Fibroblast of mammary gland (primary cell): Measurements from ENCODE around the gene HOXA1.

ENCODE experiments used
- DNase-seq: peaks from one replicate; pipeline ENCODE4 v3.0.0-alpha.2; 2010; ENCODE audit warnings: low read depth
- H3K4me3 ChIP-seq: 2 replicates; pipeline ENCODE4 v1.5.1; 2011; ENCODE audit warnings: low read depth, mild to moderate bottlenecking, low read length, moderate library complexity; ENCODE audit not compliant: control insufficient read depth
- TF ChIP-seq, protein P1 (sequence below): conservative IDR thresholded peaks from 2 replicates; pipeline ENCODE4 v1.5.1; 2011; ENCODE audit warnings: low read depth, low read length, inconsistent platforms; ENCODE audit not compliant: control insufficient read depth, insufficient read depth

HOXA1 gene

DNA sequence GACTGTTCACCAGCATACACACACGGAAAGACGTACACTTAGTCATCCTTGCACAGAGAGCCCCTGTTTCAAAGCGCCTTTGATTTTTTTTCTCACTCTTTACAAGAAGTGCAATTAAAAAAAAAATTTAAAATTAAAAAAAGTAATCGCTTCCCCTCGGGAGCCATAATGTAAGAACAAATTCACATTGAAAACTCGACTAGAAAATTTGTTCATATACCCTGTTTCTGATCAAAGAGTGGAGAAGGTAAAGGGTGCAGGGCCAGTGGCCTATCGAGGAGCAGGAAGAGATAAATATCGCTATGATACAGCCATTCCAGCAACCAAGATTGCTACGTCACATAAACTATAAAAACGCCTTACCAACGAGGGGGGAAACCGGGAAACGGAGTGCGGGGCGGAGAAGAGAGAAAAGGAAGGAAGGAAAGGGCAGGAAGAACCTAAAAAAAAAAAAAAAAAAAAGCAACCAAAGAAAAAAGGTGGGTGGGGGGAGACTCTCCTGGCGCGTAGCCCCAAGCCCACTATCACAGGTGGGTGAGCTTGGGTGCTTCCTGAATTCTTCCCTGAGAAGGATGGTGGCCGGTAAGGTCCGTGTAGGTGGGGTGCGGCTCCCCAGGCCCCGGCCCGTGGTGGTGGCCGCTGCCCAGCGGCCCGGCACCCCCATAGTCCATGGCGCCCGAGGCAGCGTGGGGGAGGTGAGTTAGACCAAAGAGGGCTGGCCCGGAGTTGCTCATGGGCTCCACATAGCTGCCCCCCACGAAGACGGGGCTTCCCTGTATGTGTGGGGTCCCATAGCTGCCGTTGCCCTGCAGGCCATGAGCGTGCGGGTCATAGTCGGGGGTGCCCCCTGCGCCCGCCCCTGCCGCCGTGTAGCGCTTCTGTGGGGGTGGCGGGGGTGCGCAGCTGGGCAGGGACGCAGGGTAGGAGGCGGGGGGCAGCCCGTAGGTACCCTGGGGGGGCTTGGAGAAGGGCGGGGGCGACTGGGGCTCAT lies 11.9 kb upstream of the HOXA1 start:
- H3K4me3 ChIP-seq, result peak overlapping the region; percentile 1
- no peak for DNase-seq
- TF ChIP-seq, protein P1, sequence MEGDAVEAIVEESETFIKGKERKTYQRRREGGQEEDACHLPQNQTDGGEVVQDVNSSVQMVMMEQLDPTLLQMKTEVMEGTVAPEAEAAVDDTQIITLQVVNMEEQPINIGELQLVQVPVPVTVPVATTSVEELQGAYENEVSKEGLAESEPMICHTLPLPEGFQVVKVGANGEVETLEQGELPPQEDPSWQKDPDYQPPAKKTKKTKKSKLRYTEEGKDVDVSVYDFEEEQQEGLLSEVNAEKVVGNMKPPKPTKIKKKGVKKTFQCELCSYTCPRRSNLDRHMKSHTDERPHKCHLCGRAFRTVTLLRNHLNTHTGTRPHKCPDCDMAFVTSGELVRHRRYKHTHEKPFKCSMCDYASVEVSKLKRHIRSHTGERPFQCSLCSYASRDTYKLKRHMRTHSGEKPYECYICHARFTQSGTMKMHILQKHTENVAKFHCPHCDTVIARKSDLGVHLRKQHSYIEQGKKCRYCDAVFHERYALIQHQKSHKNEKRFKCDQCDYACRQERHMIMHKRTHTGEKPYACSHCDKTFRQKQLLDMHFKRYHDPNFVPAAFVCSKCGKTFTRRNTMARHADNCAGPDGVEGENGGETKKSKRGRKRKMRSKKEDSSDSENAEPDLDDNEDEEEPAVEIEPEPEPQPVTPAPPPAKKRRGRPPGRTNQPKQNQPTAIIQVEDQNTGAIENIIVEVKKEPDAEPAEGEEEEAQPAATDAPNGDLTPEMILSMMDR, result no peak

DNA sequence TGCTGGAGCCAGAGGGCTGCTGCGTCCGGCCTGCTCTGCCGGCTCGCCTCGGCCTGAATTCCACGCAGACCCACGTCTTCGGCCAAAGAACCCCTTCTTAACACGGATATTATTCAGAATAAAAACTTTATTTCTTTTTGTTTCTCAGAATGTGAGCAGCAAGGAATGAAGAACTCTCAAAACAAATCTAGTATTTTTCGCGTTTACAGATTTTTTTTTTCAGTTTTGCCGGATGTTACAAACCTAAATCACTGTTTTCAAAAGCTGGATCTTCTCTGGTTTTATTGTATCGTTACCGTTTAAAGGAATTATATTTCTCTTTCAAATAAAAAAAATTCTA lies 11.1 kb upstream of the HOXA1 start:
- H3K4me3 ChIP-seq, result peak overlapping the region; percentile 34
- no peak for DNase-seq
- TF ChIP-seq, protein P1, result no peak

DNA sequence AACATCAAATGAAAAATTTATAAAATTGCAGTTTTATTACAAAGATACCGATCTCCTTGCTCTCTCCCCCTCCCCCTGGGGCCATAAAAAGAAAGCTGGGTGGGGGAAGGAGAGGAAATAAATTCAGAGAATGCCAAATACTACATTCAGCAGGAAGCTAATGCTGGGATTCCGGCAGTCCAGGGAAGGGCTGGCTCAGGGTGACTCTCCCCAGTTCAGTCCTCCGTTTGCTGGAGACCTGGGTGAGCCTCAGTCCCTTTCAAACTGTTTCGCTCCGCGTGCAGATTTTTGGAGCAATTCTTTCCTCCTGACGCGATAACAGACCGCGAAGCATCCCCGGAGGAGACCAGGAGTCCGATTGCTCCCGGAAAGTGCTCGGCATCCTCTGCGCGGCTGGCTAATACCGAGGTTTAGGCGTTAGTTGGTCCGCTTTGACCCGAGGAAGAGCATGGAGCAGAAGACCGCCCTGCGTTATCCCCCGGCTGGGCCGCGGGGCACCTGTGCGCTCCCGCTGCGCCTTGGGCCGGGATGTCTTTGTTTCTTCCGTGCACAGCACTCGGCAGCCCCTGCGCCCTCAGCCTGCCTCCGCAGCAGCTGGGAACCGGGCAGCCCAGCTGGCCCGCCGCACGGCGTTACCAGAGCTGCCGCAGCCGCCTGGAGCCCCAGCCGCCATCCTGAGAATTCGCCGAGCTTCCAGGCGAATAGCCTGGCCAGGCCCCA lies 10.5 kb upstream of the HOXA1 start:
- DNase-seq, result peak; percentile 46
- TF ChIP-seq, protein P1, result no peak
- peak overlapping the region; percentile 34 for H3K4me3 ChIP-seq

DNA sequence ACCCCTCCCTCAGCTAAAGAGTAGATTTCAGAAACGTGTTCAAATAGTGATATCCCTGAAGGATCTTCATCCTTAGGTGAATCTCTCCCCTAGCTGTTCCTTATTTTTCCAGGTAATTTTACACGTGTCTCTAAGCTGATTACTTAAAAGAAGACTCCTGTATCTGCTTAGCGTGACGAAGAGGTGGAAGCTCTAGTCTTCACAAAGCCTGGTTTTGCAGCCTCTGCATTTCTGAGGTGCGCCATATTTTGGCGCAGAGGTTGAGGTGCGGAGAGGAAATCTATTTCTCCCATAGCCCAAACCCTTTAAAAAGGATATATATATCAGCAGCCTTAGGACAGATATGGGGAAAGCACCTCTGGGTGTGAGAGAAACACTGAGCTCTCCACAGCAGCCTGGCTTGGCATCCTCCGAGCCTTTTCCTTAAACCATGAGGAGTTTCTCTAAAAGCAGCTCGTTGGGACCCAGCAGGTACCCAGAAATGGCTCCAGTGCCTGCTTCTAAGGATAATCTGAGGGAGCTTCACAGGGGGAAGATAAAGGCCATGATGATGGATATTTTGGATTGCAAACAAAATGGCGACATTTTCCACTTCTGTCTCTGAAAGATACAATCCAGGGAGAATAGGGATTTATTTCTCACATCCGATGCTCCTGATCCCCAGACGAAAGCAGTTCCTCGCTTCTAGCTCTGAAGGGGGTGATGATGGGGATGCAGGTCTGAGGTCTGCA lies 9.7 kb upstream of the HOXA1 start:
- H3K4me3 ChIP-seq, result no peak overlapping the region
- TF ChIP-seq, protein P1, result no peak
- no peak for DNase-seq

DNA sequence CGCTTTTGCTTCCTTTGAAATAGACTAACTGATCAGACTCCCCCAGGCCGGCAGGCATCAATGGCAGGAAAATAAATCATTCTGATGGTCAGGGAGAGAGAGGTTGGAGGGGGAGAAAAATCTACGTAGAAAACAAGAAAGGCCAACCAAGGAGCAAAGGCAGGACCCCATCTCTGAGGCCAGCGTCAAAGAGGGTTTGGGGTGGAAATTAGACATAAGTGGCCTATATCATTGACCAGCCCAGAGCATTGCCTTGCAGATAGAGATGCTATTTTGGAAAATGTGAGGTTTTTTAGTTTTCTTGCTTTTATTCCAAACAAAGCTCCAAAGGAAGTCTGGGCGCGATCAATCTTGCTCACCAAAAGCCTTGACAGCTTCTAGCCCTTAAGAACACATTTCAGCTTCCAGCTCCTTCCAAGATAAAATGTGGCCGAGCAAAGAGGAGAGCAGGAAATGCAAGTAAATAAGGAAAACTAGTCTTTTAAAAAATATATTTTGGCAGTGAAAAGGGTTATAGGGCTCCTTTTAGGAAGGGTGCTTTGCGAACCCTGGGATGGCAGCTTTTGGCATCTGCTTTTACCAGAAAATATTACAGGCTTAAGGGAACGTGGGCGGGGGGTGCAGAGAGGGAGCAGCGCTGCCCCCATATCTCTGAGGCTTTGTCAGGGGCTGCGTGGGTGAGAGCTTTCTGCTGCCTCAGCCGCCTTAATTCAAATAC lies 8.7 kb upstream of the HOXA1 start:
- DNase-seq, result peak; percentile 57
- TF ChIP-seq, protein P1, result no peak
- no peak overlapping the region for H3K4me3 ChIP-seq
